Measurements from ENCODE around the gene POLH. TPM values are rescaled to one million over a fixed set of nuclear protein-coding genes. Genes with fewer than 3 reads are reported as not detected.

Gene POLH
- total and polyA plus RNA-seq, 9 of the 15 experiments (the other 6 are each of a cell fraction or from before 2014, with no cell fraction given), result 5.8 to 31.6 (median 20.6) TPM

GRCh38 chr6:43608310-43608763 is 32.4 kb downstream of the POLH start (continued):
- TF ChIP-seq CHAMP1 (IDR thresholded peaks at IDR 0.05), result 0 out of 2 replicates have a peak, but pooled peaks have one; percentile 16
- TF ChIP-seq LARP7 (IDR thresholded peaks at IDR 0.05), result no peak
- 0 out of 4 replicates have a peak, but pooled peaks of 1 of the 2 experiments have one; percentile 38 for TF ChIP-seq ARNT (IDR thresholded peaks at IDR 0.05)
- TF ChIP-seq HCFC1 (IDR thresholded peaks at IDR 0.05; ENCODE audit: low read depth, low read length), result 0 out of 2 replicates have a peak, but pooled peaks have one; percentile 22
- peak; percentile 16 for TF ChIP-seq E2F8 (IDR thresholded peaks at IDR 0.05; ENCODE audit: low read depth, partially characterized antibody)
- TF ChIP-seq SNAPC5 (CRISPR knock-in tag; IDR thresholded peaks at IDR 0.05), result no peak
- TF ChIP-seq CBX3 (IDR thresholded peaks at IDR 0.05; ENCODE audit: borderline replicate concordance in 1 of 2, low read length in 2 of 2), result peak in 1 of 2 experiments; percentile 33; a peak in 1 of 3 replicates
- 0 out of 2 replicates have a peak, but pooled peaks have one; percentile 47 for TF ChIP-seq AFF4 (CRISPR knock-in tag; IDR thresholded peaks at IDR 0.05)
- TF ChIP-seq ARID2 (IDR thresholded peaks at IDR 0.05), result 0 out of 2 replicates have a peak, but pooled peaks have one; percentile 39
- 0 out of 2 replicates have a peak, but pooled peaks have one; percentile 22 for TF ChIP-seq ZNF584 (CRISPR knock-in tag; IDR thresholded peaks at IDR 0.05; ENCODE audit: low read depth)
- peak; percentile 29; the same call in 1 of the 2 replicates for TF ChIP-seq JUN (IDR thresholded peaks at IDR 0.05; ENCODE audit: borderline replicate concordance, low read depth, low read length)
- TF ChIP-seq JUN (CRISPR knock-in tag; IDR thresholded peaks at IDR 0.05; ENCODE audit: borderline replicate concordance), result no peak
- peak; percentile 3; the same call in 1 of the 2 replicates for TF ChIP-seq FOSL1 (tag; conservative IDR thresholded peaks at IDR 0.05)
- 0 out of 2 replicates have a peak, but pooled peaks have one; percentile 11 for TF ChIP-seq ESRRA (IDR thresholded peaks at IDR 0.05; ENCODE audit: borderline replicate concordance, low read depth)
- TF ChIP-seq HOMEZ (CRISPR knock-in tag; IDR thresholded peaks at IDR 0.05), result no peak
- TF ChIP-seq BRD9 (IDR thresholded peaks at IDR 0.05; ENCODE audit: low read depth, partially characterized antibody), result peak; percentile 81
- no peak for TF ChIP-seq NCOA4 (IDR thresholded peaks at IDR 0.05; ENCODE audit: partially characterized antibody)
